Mucosa of descending colon (tissue), 3 donors: ENCODE results near the gene TMEM255B. TPM values are rescaled to one million over a fixed set of nuclear protein-coding genes. Genes with fewer than 3 reads are reported as not detected.
"Not testable (repeated sequence)": the region's sequence is repeated elsewhere in the genome, so short reads cannot be mapped to it uniquely, and the experiment has no call there.

ENCODE experiments used
- ATAC-seq: fragments of 200-7000 bp; cut with Tn5 transposase; one replicate; pipeline ENCODE4 v1.9.1; 2020; ENCODE audit warnings: mild to moderate bottlenecking, moderate library complexity
- DNase-seq, 3 donors: peaks; one replicate each; pipeline ENCODE4 v3.0.0-alpha.2; 2020
- H3K36me3 ChIP-seq: fragments of 200-600 bp; one replicate; pipeline ENCODE4 v1.8.0; 2021; ENCODE audit warnings: low read depth, mild to moderate bottlenecking
- H3K4me1 ChIP-seq: fragments of 200-600 bp; one replicate; pipeline ENCODE4 v1.8.0; 2021; ENCODE audit warnings: low read depth, mild to moderate bottlenecking
- H3K4me3 ChIP-seq: fragments of 200-600 bp; one replicate; pipeline ENCODE4 v1.8.0; 2021; ENCODE audit warnings: mild to moderate bottlenecking
- H3K9me3 ChIP-seq: fragments of 200-600 bp; one replicate; pipeline ENCODE4 v1.8.0; 2021; ENCODE audit warnings: mild to moderate bottlenecking
- CTCF ChIP-seq: fragments of 200-600 bp; IDR thresholded peaks from one replicate; pipeline ENCODE4 v1.8.0; 2022; ENCODE audit warnings: antibody characterized with exemption, mild to moderate bottlenecking
- intact Hi-C, 2 donors: fragments of 100-400 bp; cut with DNase I in 1 of 2; cut with micrococcal nuclease in 1 of 2; formaldehyde crosslinking; loops; one replicate each; pipeline versions ENCODE4 v1.11.0 to v1.11.1; 2022; cut with DNase I, micrococcal nuclease
- total RNA-seq, 3 donors: library from RNA; stranded (reverse); fragmentation: NEBNext Ultra II Directional in 2 of 3; extraction: Animal tissue kit (Norgen Biotek cat#: 25700) in 2 of 3; gene quantifications; one replicate each; pipeline versions ENCODE4 v1.2.1 to v1.2.4, GENCODE V29; 2021 to 2023
- donor health status: DM: no; HTN: no; CAD: no; lungs with moderate emphysema.
- donor health status: DM: no; HTN: no; CAD: no.
- donor health status: DM: no; HTN: yes; CAD: no.

TMEM255B gene
- total RNA-seq, 3 donors from 2014 or later = 2.9 to 6.6 (median 6.3) TPM

GRCh38 chr13:113749507-113749906 is 9.5 kb upstream of the TMEM255B start:
- DNase-seq = no peak
- no peaks in the 10 kb centered on the region for H3K36me3 ChIP-seq
- H3K9me3 ChIP-seq = no peaks in the 10 kb centered on the region
- no peak for TF ChIP-seq CTCF
- intact Hi-C loops = no loop called here
- H3K4me3 ChIP-seq = no peak overlapping the region
- ATAC-seq = no peak
- no peaks in the 10 kb centered on the region for H3K4me1 ChIP-seq

GRCh38 chr13:113749967-113750366 is 9.1 kb upstream of the TMEM255B start:
- no peaks in the 10 kb centered on the region for H3K4me1 ChIP-seq
- intact Hi-C loops = no loop called here
- DNase-seq = no peak
- no peak for TF ChIP-seq CTCF
- no peaks in the 10 kb centered on the region for H3K36me3 ChIP-seq
- no peaks in the 10 kb centered on the region for H3K9me3 ChIP-seq
- ATAC-seq = no peak
- no peak overlapping the region for H3K4me3 ChIP-seq

GRCh38 chr13:113750554-113751399 is 8.2 kb upstream of the TMEM255B start:
- Histone ChIP-seq H3K9me3 (no peaks in the 10 kb centered on the region), H3K36me3 (no peaks in the 10 kb centered on the region), H3K4me3 (no peak overlapping the region), H3K4me1 (no peaks in the 10 kb centered on the region)
- ATAC-seq = no peak
- peak in 1 of 3 donors; percentile 13 for DNase-seq
- TF ChIP-seq CTCF = no peak
- intact Hi-C loops = no loop called here

DNA sequence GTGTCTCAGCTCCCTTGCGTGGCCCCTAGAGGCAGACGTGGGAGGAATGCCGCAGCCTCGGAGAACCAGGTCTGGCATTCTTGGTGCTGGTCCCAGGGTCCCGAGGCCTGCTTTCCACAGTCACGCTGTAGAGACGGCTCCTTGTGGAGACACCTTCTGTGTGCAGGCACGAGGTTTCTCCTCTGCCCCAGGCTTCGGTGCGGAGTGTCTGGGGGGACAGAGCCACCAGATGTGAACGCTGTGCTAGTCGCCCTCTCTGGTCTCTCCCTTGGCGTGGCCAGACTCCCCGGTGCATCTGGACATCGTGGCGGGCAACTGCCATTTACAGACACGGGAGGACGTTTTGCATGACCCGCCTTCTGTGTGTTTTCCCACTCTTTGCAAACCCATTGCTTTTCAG is 7.5 kb upstream of the TMEM255B start:
- Histone ChIP-seq H3K4me3 (no peak overlapping the region), H3K4me1 (no peaks in the 10 kb centered on the region), H3K36me3 (no peaks in the 10 kb centered on the region), H3K9me3 (no peaks in the 10 kb centered on the region)
- DNase-seq = peak in 1 of 3 donors; percentile 21
- intact Hi-C loops = no loop called here
- TF ChIP-seq CTCF = no peak
- ATAC-seq = no peak

DNA sequence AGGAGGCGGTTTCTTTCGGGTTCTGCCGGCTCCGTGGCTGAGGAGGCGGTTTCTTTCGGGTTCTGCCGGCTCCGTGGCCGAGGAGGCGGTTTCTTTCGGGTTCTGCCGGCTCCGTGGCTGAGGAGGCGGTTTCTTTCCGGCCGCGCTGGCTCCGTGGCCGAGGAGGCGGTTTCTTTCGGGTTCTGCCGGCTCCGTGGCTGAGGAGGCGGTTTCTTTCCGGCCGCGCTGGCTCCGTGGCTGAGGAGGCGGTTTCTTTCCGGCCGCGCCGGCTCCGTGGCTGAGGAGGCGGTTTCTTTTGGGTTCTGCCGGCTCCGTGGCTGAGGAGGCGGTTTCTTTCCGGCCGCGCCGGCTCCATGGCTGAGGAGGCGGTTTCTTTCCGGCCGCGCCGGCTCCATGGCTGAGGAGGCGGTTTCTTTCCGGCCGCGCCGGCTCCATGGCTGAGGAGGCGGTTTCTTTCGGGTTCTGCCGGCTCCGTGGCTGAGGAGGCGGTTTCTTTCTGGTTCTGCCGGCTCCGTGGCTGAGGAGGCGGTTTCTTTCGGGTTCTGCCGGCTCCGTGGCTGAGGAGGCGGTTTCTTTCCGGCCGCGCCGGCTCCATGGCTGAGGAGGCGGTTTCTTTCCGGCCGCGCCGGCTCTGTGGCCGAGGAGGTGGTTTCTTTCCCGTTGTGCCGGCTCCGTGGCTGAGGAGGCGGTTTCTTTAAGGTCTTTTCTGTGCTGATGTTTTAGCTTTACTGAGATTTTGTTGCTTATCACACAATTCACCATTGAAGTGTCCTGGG is 6.6 kb upstream of the TMEM255B start:
- intact Hi-C loops, ATAC-seq, H3K4me1 ChIP-seq, H3K4me3 ChIP-seq, H3K9me3 ChIP-seq, H3K36me3 ChIP-seq: not testable (repeated sequence)
- peak in 1 of 3 donors; percentile 23 for DNase-seq

DNA sequence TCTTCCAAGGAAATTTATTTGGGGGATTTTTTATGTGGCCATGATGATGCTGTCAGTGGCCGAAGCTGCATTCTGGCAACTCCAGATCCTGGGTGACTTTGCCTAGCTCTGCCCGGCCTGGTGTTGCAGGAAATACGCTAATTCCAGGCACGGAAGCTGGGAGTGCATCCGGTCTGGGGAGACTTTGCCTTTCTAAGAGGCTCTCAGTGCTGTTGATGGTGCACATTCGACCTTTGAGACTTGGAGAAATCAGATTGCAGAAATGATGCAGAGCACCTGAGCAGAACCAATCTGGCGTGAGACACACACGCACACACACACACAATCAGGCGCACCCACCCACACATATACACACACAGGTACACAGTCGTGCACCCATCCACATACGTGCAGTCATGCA is 5.9 kb upstream of the TMEM255B start:
- no peak for TF ChIP-seq CTCF
- H3K9me3 ChIP-seq = no peaks in the 10 kb centered on the region
- H3K36me3 ChIP-seq = no peaks in the 10 kb centered on the region
- no peak for DNase-seq
- no peaks in the 10 kb centered on the region for H3K4me1 ChIP-seq
- intact Hi-C loops = no loop called here
- peak; percentile 56 for ATAC-seq
- H3K4me3 ChIP-seq = no peak overlapping the region
